HG03196 (cell line): ENCODE data around the gene FKBP1C.

Experiments used
- ATAC-seq: cut with Tn5 transposase; IDR thresholded peaks from one replicate; pipeline ENCODE4 v1.9.1; 2021; ENCODE audit not compliant: unreplicated experiment

Gene FKBP1C

GRCh38 chr6:63261820-63262219 lies 50.6 kb downstream of the FKBP1C start:
- no peak for ATAC-seq
